Mesenteric fat pad (tissue), 1 donor: Measurements from ENCODE around the gene PRR14L. TPM values are rescaled to one million over a fixed set of nuclear protein-coding genes. Genes with fewer than 3 reads are reported as not detected.
A peak's percentile ranks its signal among the peaks of the same experiment; 100 is the strongest.
"Not testable (repeated sequence)": the region's sequence is repeated elsewhere in the genome, so short reads cannot be mapped to it uniquely, and the experiment has no call there.

Experiments used
- DNase-seq: peaks from one replicate; pipeline ENCODE4 v3.0.0-alpha.2; 2020; ENCODE audit warnings: low spot score
- long read RNA-seq: library from polyadenylated mRNA; unstranded; transcript quantifications from one replicate; pipeline ENCODE4 v2.0.0, GENCODE V29; 2020
- total RNA-seq: library from RNA; stranded (reverse); fragmentation: NEBNext Ultra II Directional; extraction: Animal tissue kit (Norgen Biotek cat#: 25700); gene quantifications from one replicate; pipeline ENCODE4 v1.2.1, GENCODE V29; 2021
- donor health status: DM: yes; HTN: yes; CAD: no.

The PRR14L gene
- 39.7 TPM for total RNA-seq
- long read RNA-seq, partial matches to known transcripts, result 5 of 26 reads
- long read RNA-seq, other reads (novel, unspliced or antisense), result 17 of 26 reads

GRCh38 chr22:31749636-31750364 is at the start of gene PRR14L:
TSS of gene PRR14L (minus strand) at chr22:31750132. CDS start at chr22:31738860, 11,272 bp downstream.
- peak; percentile 100 for DNase-seq

- DNase-seq, result peak; percentile 3
Measured at GRCh38 chr22:31799358-31799757, 49.4 kb upstream of the PRR14L start.

GRCh38 chr22:31790240-31790639 is 40.3 kb upstream of the PRR14L start:
- DNase-seq, result no peak

- DNase-seq, result peak; percentile 41
Measured at GRCh38 chr22:31789803-31790202, 39.9 kb upstream of the PRR14L start.

- DNase-seq, result peak; percentile 33
Measured at GRCh38 chr22:31776231-31776630, 26.3 kb upstream of the PRR14L start.

- no peak for DNase-seq
Measured at GRCh38 chr22:31773416-31773815, 23.5 kb upstream of the PRR14L start.

- no peak for DNase-seq
Measured at GRCh38 chr22:31768422-31769059, 18.6 kb upstream of the PRR14L start.

- DNase-seq, result no peak
Measured at GRCh38 chr22:31764785-31765184, 14.9 kb upstream of the PRR14L start.

GRCh38 chr22:31758860-31759259 is 8.9 kb upstream of the PRR14L start:
- DNase-seq, result not testable (repeated sequence)

GRCh38 chr22:31757265-31757664 is 7.3 kb upstream of the PRR14L start:
- no peak for DNase-seq

GRCh38 chr22:31754813-31755212 is 4.9 kb upstream of the PRR14L start:
- no peak for DNase-seq

GRCh38 chr22:31753634-31754501 is 3.9 kb upstream of the PRR14L start, which contains the start of gene DEPDC5:
TSS of gene DEPDC5 (plus strand) at chr22:31754019. CDS start at chr22:31754922, 903 bp downstream.
- peak; percentile 99 for DNase-seq

- no peak for DNase-seq
Measured at GRCh38 chr22:31753005-31753633, 3.2 kb upstream of the PRR14L start.

- DNase-seq, result no peak
Measured at GRCh38 chr22:31752096-31752847, 2.3 kb upstream of the PRR14L start.

GRCh38 chr22:31750365-31751284 is 693 bp upstream of the PRR14L start:
- no peak for DNase-seq

GRCh38 chr22:31748490-31748889 is 1.4 kb downstream of the PRR14L start:
- no peak for DNase-seq

GRCh38 chr22:31747441-31747840 is 2.5 kb downstream of the PRR14L start:
- no peak for DNase-seq

- no peak for DNase-seq
Measured at GRCh38 chr22:31743871-31744270, 6.1 kb downstream of the PRR14L start.

- DNase-seq, result no peak
Measured at GRCh38 chr22:31742682-31743081, 7.2 kb downstream of the PRR14L start.
